Lower lobe of right lung (tissue), 2 donors: ENCODE results near the gene MRTFA. TPM values are rescaled to one million over a fixed set of nuclear protein-coding genes. Genes with fewer than 3 reads are reported as not detected.
A peak's percentile ranks its signal among the peaks of the same experiment; 100 is the strongest.

Source experiments
- ATAC-seq, 2 donors: fragments of 200-7000 bp; cut with Tn5 transposase; one replicate each; pipeline ENCODE4 v1.9.1; 2020 to 2022; ENCODE audit warnings: mild to moderate bottlenecking in 2 of 2, moderate library complexity in 2 of 2
- DNase-seq: peaks from one replicate; pipeline ENCODE4 v3.0.0-alpha.2; 2020
- H3K27ac ChIP-seq: fragments of 200-600 bp; one replicate; pipeline ENCODE4 v1.8.0; 2022
- H3K27me3 ChIP-seq: fragments of 200-600 bp; one replicate; pipeline ENCODE4 v1.8.0; 2022; ENCODE audit warnings: low read depth
- H3K36me3 ChIP-seq: fragments of 200-600 bp; one replicate; pipeline ENCODE4 v1.8.0; 2022; ENCODE audit warnings: mild to moderate bottlenecking
- H3K4me1 ChIP-seq: fragments of 200-600 bp; one replicate; pipeline ENCODE4 v1.8.0; 2022
- H3K4me3 ChIP-seq: fragments of 200-600 bp; one replicate; pipeline ENCODE4 v1.8.0; 2022; ENCODE audit warnings: mild to moderate bottlenecking
- H3K9me3 ChIP-seq: fragments of 200-600 bp; one replicate; pipeline ENCODE4 v1.8.0; 2022
- intact Hi-C: fragments of 100-400 bp; cut with DNase I; formaldehyde crosslinking; loops from one replicate; pipeline ENCODE4 v1.11.0; 2022
- total RNA-seq: library from RNA; stranded (reverse); fragmentation: NEBNext Ultra II Directional; extraction: Animal tissue kit (Norgen Biotek cat#: 25700); gene quantifications from one replicate; pipeline ENCODE4 v1.2.1, GENCODE V29; 2021
- TF ChIP-seq, protein P1 (sequence below): fragments of 200-600 bp; IDR thresholded peaks from one replicate; pipeline ENCODE4 v1.8.0; 2022; ENCODE audit warnings: antibody characterized with exemption, mild to moderate bottlenecking
- donor health status: DM: no; HTN: yes; CAD: no; lungs with severe emphysema.

The MRTFA gene
- total RNA-seq, 1 donor from 2014 or later = 54.2 TPM

- ATAC-seq = no peak
- TF ChIP-seq, protein P1, sequence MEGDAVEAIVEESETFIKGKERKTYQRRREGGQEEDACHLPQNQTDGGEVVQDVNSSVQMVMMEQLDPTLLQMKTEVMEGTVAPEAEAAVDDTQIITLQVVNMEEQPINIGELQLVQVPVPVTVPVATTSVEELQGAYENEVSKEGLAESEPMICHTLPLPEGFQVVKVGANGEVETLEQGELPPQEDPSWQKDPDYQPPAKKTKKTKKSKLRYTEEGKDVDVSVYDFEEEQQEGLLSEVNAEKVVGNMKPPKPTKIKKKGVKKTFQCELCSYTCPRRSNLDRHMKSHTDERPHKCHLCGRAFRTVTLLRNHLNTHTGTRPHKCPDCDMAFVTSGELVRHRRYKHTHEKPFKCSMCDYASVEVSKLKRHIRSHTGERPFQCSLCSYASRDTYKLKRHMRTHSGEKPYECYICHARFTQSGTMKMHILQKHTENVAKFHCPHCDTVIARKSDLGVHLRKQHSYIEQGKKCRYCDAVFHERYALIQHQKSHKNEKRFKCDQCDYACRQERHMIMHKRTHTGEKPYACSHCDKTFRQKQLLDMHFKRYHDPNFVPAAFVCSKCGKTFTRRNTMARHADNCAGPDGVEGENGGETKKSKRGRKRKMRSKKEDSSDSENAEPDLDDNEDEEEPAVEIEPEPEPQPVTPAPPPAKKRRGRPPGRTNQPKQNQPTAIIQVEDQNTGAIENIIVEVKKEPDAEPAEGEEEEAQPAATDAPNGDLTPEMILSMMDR = no peak
- H3K27me3 ChIP-seq = no peaks in the 10 kb centered on the region
- H3K27ac ChIP-seq = peak overlapping the region; percentile 92
- intact Hi-C loops = no loop called here
- no peaks in the 10 kb centered on the region for H3K36me3 ChIP-seq
- peaks cover 32% of the 10 kb centered on the region for H3K4me1 ChIP-seq
- no peaks in the 10 kb centered on the region for H3K9me3 ChIP-seq
- H3K4me3 ChIP-seq = peak overlapping the region; percentile 56
- no peak for DNase-seq
These were observed 14.5 kb upstream of the MRTFA start for GRCh38 chr22:40651057-40651456.

- Histone ChIP-seq H3K4me3 (no peak overlapping the region), H3K27ac (no peak overlapping the region), H3K9me3 (no peaks in the 10 kb centered on the region), H3K27me3 (no peaks in the 10 kb centered on the region), H3K4me1 (peaks cover 21% of the 10 kb centered on the region), H3K36me3 (no peaks in the 10 kb centered on the region)
- no peak for DNase-seq
- no peak for ATAC-seq
- intact Hi-C loops = loop anchor here (10.0 kb wide), 1 partner anchor 214 kb away; no protein-coding TSS in a partner anchor
- TF ChIP-seq, protein P1 = no peak
These were observed 11.9 kb upstream of the MRTFA start for GRCh38 chr22:40648386-40648785.

DNA sequence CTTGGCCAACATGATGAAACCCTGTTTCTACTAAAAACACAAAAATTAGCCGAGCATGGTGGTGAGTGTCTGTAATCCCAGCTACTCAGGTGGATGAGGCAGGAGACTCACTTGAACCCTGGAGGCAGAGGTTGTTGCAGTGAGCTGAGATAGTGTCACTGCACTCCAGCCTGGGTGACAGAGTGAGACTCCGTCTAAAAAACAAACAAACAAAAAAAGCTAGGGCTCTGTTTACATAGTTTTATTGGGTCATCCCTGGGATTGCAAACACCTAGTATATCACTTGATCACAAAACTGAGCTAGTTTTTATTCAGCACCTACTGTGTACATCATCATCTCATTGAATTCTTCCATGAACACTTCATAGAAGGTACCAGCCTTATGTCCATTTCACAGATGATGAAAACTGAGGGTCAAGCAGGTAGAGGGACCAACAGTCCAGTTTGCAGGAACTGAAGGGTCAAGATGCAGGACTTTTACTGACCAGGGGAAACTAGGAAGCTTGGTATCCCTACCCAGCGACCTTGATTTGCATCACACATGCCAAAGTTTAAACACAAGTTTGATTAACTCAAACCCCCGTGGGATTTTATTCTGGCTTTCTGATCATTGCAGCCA is 9.2 kb upstream of the MRTFA start:
- Histone ChIP-seq H3K9me3 (no peaks in the 10 kb centered on the region), H3K36me3 (no peaks in the 10 kb centered on the region), H3K27me3 (no peaks in the 10 kb centered on the region), H3K4me1 (peaks cover 11% of the 10 kb centered on the region), H3K27ac (no peak overlapping the region), H3K4me3 (no peak overlapping the region)
- no peak for ATAC-seq
- intact Hi-C loops = loop anchor here (10.0 kb wide), 1 partner anchor 211 kb away; no protein-coding TSS in a partner anchor
- DNase-seq = no peak
- TF ChIP-seq, protein P1 = no peak

- H3K27me3 ChIP-seq = no peaks in the 10 kb centered on the region
- H3K36me3 ChIP-seq = no peaks in the 10 kb centered on the region
- DNase-seq (no peak), ATAC-seq (no peak)
- H3K4me3 ChIP-seq = no peak overlapping the region
- TF ChIP-seq, protein P1 = no peak
- no peak overlapping the region for H3K27ac ChIP-seq
- H3K4me1 ChIP-seq = peaks cover 18% of the 10 kb centered on the region
- intact Hi-C loops = loop anchor here (10.0 kb wide), 1 partner anchor 208 kb away; no protein-coding TSS in a partner anchor
- H3K9me3 ChIP-seq = no peaks in the 10 kb centered on the region
These were observed 5.8 kb upstream of the MRTFA start for GRCh38 chr22:40642316-40642715.

GRCh38 chr22:40641269-40641668 is 4.8 kb upstream of the MRTFA start:
- peaks cover 13% of the 10 kb centered on the region for H3K4me1 ChIP-seq
- H3K4me3 ChIP-seq = no peak overlapping the region
- intact Hi-C loops = loop anchor here (10.0 kb wide), 1 partner anchor 206 kb away; no protein-coding TSS in a partner anchor
- DNase-seq = no peak
- no peaks in the 10 kb centered on the region for H3K9me3 ChIP-seq
- no peaks in the 10 kb centered on the region for H3K36me3 ChIP-seq
- no peak overlapping the region for H3K27ac ChIP-seq
- H3K27me3 ChIP-seq = no peaks in the 10 kb centered on the region
- no peak for ATAC-seq
- TF ChIP-seq, protein P1 = no peak
